ENCODE results near the gene CREB3L2.

DNA sequence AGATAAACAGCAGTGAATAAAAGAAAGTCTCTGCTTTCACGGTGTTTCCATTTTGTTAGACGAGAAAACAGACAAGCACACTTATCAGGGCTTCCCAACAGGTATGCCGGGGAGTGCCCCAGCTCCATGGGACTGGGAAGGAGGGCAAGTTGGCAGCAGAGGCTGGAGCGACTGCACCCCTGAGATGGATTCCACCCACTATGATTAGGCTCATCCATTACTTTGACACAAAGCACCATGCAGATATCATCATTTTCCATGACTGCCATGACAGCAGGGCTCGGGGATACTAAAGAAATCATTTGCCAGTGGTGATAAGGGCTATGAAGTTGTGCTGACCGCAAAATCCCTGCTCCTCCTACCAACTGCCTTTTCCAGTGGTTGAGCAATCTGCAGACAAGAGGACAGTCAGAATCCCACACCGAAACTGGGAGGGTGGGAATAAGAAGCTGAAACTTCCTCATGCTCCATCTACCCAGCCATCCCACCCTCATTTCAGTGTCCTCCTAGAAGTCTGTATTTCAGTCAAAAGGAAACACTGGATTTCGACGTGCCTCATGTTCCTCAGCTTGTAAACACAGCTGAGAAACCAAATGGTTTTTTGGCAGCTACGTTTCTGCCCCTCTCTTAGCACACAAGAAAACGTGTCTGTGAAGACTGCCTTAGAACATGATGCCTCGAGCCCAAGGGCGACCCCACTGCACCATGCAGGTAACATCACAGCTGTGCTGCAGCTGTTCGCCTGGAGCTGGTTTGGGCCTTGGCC, 15.5 kb downstream of the CREB3L2 start:
- TF ChIP-seq CTCF (IDR thresholded peaks at IDR 0.05) (no peak), EP300 (IDR thresholded peaks at IDR 0.05) (peak in 1 of 2 donors; percentile 73), POLR2A (IDR thresholded peaks at IDR 0.05) (no peak)
